Neutrophil (primary cell): Measurements from ENCODE around the gene INPP5K.

ENCODE experiments used
- H3K27ac ChIP-seq: fragments of 200-600 bp; sonication (generic); 2 replicates; pipeline ENCODE4 v1.5.1; 2016; ENCODE audit warnings: mild to moderate bottlenecking, moderate library complexity
- H3K27me3 ChIP-seq: fragments of 200-600 bp; sonication (generic); 2 replicates; pipeline ENCODE4 v1.6.0; 2016; ENCODE audit warnings: mild to moderate bottlenecking
- H3K36me3 ChIP-seq: fragments of 200-600 bp; sonication (generic); 2 replicates; pipeline ENCODE4 v1.5.1; 2017
- H3K4me1 ChIP-seq, 2 experiments: fragments of 200-600 bp in 1 of 2; sonication (generic) in 1 of 2; 1 replicate in 1 of 2; 2 replicates in 1 of 2; pipeline versions ENCODE4 v1.5.1 to v1.6.1; 2013 to 2016; ENCODE audit warnings: low read depth in 1 of 2, low read length in 1 of 2, mild to moderate bottlenecking in 1 of 2, moderate library complexity in 1 of 2; ENCODE audit not compliant: control insufficient read depth in 1 of 2, insufficient read depth in 1 of 2
- H3K4me3 ChIP-seq, 2 experiments: fragments of 200-600 bp in 1 of 2; sonication (generic) in 1 of 2; 1 replicate in 1 of 2; 2 replicates in 1 of 2; pipeline ENCODE4 v1.5.1; 2013 to 2016; ENCODE audit warnings: low read depth in 1 of 2, low read length in 1 of 2, mild to moderate bottlenecking in 1 of 2, moderate library complexity in 1 of 2
- H3K9me3 ChIP-seq: fragments of 200-600 bp; sonication (generic); 2 replicates; pipeline ENCODE4 v1.5.1; 2016
- CTCF ChIP-seq: fragments of 200-600 bp; sonication (generic); IDR thresholded peaks from 2 replicates; pipeline ENCODE4 v1.5.1; 2016; ENCODE audit warnings: antibody characterized with exemption

INPP5K gene

GRCh38 chr17:1551741-1552140 is 35.3 kb upstream of the INPP5K start:
- Histone ChIP-seq H3K9me3 (no peaks in the 10 kb centered on the region), H3K36me3 (peaks cover 77% of the 10 kb centered on the region), H3K27me3 (no peaks in the 10 kb centered on the region), H3K4me1 (peaks cover 34 to 36% of the 10 kb centered on the region in 2 experiments), H3K27ac (no peak overlapping the region), H3K4me3 (no peak overlapping the region)
- TF ChIP-seq CTCF = no peak

DNA sequence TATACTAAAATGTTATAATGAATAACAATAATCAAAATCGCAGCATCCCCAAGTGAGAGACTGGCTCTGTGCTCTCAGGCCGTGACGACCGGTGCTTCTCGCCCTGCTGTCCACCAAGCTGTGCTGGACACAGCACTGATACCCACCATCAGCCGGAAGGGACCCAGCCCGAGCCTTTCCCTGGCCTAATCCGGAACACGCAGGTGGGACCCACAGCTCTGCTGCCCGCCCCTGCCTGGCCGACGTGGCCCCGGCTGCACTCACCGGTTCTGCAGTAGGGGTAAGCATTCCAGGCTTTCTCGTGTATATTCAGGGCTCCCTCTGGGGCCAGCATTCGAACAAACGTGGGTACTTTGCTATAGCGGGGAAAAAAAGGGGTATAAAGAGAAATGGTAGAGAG is 31.6 kb upstream of the INPP5K start:
- no peak overlapping the region for H3K27ac ChIP-seq
- H3K9me3 ChIP-seq = no peaks in the 10 kb centered on the region
- no peak for TF ChIP-seq CTCF
- peaks cover 92% of the 10 kb centered on the region for H3K36me3 ChIP-seq
- H3K27me3 ChIP-seq = no peaks in the 10 kb centered on the region
- H3K4me1 ChIP-seq = no peaks in the 10 kb centered on the region
- H3K4me3 ChIP-seq = no peak overlapping the region

- Histone ChIP-seq H3K27ac (no peak overlapping the region), H3K36me3 (peaks cover 92% of the 10 kb centered on the region), H3K4me3 (no peak overlapping the region), H3K27me3 (no peaks in the 10 kb centered on the region), H3K4me1 (no peaks in the 10 kb centered on the region), H3K9me3 (no peaks in the 10 kb centered on the region)
- TF ChIP-seq CTCF = no peak
These were observed 30.0 kb upstream of the INPP5K start for GRCh38 chr17:1546292-1546922.

GRCh38 chr17:1545618-1546017 is 29.2 kb upstream of the INPP5K start:
- H3K27me3 ChIP-seq = no peaks in the 10 kb centered on the region
- H3K4me1 ChIP-seq = no peaks in the 10 kb centered on the region
- H3K27ac ChIP-seq = no peak overlapping the region
- no peak for TF ChIP-seq CTCF
- no peaks in the 10 kb centered on the region for H3K9me3 ChIP-seq
- H3K4me3 ChIP-seq = no peak overlapping the region
- peaks cover 92% of the 10 kb centered on the region for H3K36me3 ChIP-seq

DNA sequence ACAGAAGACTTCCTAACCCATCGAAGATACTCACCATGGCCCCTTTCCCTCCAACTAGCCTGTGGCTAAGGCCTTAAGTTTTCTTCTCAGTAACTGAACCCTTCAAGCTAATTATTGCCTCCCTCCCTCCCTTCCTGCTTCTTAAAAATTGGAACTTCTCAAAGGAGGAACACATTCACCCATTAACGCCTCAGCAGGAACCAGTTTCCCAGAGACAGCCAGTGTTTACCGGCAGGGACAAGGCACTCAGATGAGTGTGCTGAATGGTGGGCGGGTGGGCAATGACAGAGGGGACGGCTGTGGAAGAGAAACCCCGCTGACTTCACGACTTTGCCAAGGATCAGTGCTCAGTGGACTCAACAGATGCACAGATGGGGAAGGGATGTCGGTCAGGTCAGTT is 25.9 kb upstream of the INPP5K start:
- Histone ChIP-seq H3K9me3 (no peaks in the 10 kb centered on the region), H3K36me3 (peaks cover 92% of the 10 kb centered on the region), H3K27ac (no peak overlapping the region), H3K27me3 (no peaks in the 10 kb centered on the region), H3K4me3 (no peak overlapping the region), H3K4me1 (no peaks in the 10 kb centered on the region)
- no peak for TF ChIP-seq CTCF
